HEK293T (cell line): ENCODE measurements around the gene CAMK1D.

Experiments
- BHLHE40 ChIP-seq: fragments of 450-650 bp; IDR thresholded peaks from 2 replicates; pipeline ENCODE4 v1.6.1; 2016; ENCODE audit warnings: mild to moderate bottlenecking, moderate library complexity, borderline replicate concordance
- CTBP1 ChIP-seq: fragments of 450-650 bp; IDR thresholded peaks from 2 replicates; pipeline ENCODE4 v1.6.1; 2016; ENCODE audit warnings: borderline replicate concordance
- FOXK2 ChIP-seq: fragments of 450-650 bp; IDR thresholded peaks from 2 replicates; pipeline ENCODE4 v1.6.1; 2016; ENCODE audit warnings: mild to moderate bottlenecking
- FOXM1 ChIP-seq: fragments of 450-650 bp; IDR thresholded peaks from 2 replicates; pipeline ENCODE4 v1.6.1; 2017; ENCODE audit warnings: mild to moderate bottlenecking, borderline replicate concordance
- HDGF ChIP-seq: fragments of 450-650 bp; IDR thresholded peaks from 2 replicates; pipeline ENCODE4 v1.6.1; 2017; ENCODE audit warnings: antibody characterized with exemption, borderline replicate concordance
- L3MBTL2 ChIP-seq: fragments of 450-650 bp; conservative IDR thresholded peaks from 2 replicates; pipeline ENCODE4 v1.6.1; 2016; ENCODE audit warnings: mild to moderate bottlenecking
- LEF1 ChIP-seq: fragments of 450-650 bp; IDR thresholded peaks from 2 replicates; pipeline ENCODE4 v1.6.1; 2017; ENCODE audit warnings: mild to moderate bottlenecking, borderline replicate concordance
- NFRKB ChIP-seq: fragments of 450-650 bp; IDR thresholded peaks from 2 replicates; pipeline ENCODE4 v1.6.1; 2016; ENCODE audit warnings: mild to moderate bottlenecking, moderate library complexity
- SP1 ChIP-seq: fragments of 450-650 bp; IDR thresholded peaks from 2 replicates; pipeline ENCODE4 v1.6.1; 2017
- TARDBP ChIP-seq: fragments of 450-650 bp; IDR thresholded peaks from 2 replicates; pipeline ENCODE4 v1.6.1; 2016
- TF ChIP-seq, protein P1 (sequence below): fragments of 450-650 bp; IDR thresholded peaks from 2 replicates; pipeline ENCODE4 v1.6.1; 2016

DNA sequence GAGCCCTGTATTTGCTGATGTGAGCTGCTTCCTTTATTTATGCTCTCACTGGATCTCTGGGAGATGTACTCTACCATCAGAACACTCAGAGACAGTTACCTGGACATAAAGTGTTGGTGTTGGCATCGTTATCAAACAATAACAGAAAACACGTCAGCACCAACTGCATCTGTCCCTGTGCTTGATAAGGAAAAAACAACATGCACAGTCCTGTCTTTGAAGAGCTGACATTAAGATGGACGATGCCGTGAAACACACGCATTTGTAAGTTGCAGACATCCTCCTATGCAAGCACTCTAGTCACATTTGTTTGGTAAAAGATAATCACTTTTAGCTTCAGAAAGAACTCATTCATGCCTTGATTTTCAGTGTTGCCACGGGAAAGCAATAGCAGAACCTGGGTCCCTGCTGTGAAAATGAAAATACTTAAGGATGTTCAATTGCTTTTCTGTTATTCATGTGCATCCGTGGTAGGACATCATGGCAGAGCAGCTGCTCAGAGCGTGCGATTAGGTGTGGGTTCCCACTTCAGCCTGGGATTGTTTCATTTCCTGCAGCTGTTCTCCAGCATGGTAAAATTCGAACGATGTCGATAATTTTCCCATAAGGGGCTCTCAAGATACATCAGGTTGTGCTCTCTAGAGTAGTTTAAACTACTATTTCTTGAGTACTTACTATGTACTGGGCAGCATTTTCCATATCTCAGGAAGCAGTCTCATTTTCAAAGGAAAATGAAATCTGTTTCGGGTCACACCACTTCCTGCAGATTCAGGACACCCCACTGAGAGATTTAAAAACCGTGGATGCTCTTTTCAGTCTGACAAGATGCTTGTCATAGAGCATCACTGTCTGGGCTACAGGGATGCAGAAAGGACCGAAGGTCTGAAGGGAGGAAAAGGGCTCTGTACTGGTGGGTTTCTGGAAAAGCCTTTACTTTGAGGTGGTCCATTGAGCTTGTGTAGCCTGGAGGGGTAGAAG is 248.7 kb downstream of the CAMK1D start:
- TF ChIP-seq, protein P1, sequence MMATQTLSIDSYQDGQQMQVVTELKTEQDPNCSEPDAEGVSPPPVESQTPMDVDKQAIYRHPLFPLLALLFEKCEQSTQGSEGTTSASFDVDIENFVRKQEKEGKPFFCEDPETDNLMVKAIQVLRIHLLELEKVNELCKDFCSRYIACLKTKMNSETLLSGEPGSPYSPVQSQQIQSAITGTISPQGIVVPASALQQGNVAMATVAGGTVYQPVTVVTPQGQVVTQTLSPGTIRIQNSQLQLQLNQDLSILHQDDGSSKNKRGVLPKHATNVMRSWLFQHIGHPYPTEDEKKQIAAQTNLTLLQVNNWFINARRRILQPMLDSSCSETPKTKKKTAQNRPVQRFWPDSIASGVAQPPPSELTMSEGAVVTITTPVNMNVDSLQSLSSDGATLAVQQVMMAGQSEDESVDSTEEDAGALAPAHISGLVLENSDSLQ: no peak
- TF ChIP-seq FOXM1: no peak
- no peak for TF ChIP-seq BHLHE40
- TF ChIP-seq NFRKB: no peak
- no peak for TF ChIP-seq SP1
- no peak for TF ChIP-seq LEF1
- TF ChIP-seq TARDBP: no peak
- no peak for TF ChIP-seq FOXK2
- no peak for TF ChIP-seq CTBP1
- TF ChIP-seq HDGF: no peak
- no peak for TF ChIP-seq L3MBTL2
